CD4-positive, alpha-beta T cell treated with Interleukin-6 at 100 ng/mL for 8 hours (primary cell): Measurements from ENCODE around the gene PTPN7.
A peak's percentile ranks its signal among the peaks of the same experiment; 100 is the strongest.
"Not testable (repeated sequence)": the region's sequence is repeated elsewhere in the genome, so short reads cannot be mapped to it uniquely, and the experiment has no call there.

Experiments used
- DNase-seq: peaks from one replicate; pipeline ENCODE4 v3.0.0-alpha.2; 2020; ENCODE audit warnings: mixed read lengths, low spot score

PTPN7 gene

GRCh38 chr1:202167054-202167453 lies 6.7 kb upstream of the PTPN7 start:
- not testable (repeated sequence) for DNase-seq

GRCh38 chr1:202165942-202166843 lies 5.8 kb upstream of the PTPN7 start:
- DNase-seq: no peak

DNA sequence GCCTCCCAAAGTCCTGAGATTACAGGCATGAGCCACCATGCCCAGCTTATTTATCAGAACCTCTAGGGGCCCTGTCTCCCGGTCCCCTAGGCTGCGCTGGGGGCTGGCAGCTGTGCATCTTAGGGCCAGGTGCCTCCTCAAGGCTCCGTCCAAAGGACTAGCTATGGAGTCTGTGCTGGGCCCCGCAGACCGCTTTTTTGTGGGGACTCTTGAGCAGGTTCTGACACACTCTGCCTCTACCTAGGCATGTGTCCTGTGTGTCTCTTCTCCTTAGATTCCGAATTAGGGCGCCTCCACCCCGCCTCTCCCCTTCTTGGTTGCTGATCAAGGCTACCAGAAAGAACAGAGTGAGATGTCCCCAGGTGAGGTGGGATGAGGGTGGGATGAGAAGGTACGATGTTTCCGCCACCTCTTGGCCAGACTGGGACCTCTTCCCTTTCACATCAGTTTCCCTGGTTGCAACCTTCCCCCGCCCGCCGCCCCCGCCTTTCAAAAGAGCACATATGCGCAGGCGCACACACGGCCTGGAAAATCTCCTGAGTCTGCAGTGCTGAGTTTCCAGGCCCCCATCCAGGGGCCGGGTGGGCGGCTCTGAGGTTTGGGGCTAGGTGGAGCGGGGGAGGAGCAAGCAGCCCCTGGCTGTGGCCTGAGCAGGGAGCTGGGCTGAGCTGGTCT lies 5.0 kb upstream of the PTPN7 start:
- DNase-seq: no peak

DNA sequence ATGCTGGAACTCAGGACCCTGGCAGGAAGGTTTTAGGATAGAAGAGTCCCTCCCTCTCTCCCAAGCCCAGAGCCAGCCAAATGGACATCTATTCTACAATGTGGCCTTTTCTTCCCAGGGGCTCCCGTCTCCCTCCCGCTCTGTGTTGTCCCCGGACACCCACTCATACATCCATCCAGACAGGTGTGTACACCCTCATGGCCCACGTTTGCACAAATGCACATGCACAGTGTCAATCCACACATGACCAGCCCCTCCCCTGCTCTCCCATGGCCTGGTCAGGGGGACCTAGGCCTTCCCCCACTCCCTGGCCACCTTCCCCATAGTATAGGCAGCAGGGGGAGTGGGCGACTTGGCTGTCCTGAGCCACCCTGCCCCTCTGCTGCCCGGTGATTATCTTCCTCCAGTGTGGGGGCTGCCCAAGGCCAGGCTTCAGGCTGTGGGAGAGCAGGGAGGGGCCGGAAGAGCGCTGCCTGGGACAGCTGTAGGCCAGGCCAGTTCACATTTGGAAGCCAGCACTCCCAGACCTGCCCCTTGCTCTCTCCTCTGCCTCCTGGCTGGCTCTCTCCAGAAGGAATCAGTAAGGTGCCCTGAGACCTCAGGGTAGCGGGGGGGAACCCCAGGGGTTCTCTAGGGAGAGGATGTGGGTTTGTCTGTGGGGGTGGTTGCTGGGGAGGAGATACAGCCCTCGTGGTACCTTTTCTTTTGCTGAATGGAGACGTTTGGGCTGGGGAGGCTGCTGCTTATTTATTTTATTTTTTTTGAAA lies 4.1 kb upstream of the PTPN7 start:
- DNase-seq: peak; percentile 81

- DNase-seq: no peak
These were observed 3.2 kb upstream of the PTPN7 start for GRCh38 chr1:202163281-202164270.

GRCh38 chr1:202162418-202163280 lies 2.2 kb upstream of the PTPN7 start:
- DNase-seq: peak; percentile 32

DNA sequence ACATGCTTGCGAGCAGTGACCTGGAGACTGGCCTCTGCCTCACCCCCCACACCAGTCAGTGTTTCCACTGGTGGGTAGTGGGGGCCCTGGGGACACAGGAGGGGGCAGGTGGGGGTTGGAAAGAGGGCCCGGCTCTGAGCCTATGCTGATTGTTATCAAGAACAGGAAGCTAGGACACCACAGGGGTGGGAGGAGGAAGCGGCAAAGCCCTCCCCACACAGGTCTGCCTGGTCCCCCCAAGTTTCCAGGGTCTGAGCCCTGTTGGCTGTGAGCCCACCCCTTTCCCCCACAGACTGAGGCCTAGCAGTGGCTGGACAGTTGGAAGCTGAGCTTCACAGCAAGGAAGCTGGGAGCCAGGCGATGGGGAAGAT lies 1.6 kb upstream of the PTPN7 start:
- no peak for DNase-seq

DNA sequence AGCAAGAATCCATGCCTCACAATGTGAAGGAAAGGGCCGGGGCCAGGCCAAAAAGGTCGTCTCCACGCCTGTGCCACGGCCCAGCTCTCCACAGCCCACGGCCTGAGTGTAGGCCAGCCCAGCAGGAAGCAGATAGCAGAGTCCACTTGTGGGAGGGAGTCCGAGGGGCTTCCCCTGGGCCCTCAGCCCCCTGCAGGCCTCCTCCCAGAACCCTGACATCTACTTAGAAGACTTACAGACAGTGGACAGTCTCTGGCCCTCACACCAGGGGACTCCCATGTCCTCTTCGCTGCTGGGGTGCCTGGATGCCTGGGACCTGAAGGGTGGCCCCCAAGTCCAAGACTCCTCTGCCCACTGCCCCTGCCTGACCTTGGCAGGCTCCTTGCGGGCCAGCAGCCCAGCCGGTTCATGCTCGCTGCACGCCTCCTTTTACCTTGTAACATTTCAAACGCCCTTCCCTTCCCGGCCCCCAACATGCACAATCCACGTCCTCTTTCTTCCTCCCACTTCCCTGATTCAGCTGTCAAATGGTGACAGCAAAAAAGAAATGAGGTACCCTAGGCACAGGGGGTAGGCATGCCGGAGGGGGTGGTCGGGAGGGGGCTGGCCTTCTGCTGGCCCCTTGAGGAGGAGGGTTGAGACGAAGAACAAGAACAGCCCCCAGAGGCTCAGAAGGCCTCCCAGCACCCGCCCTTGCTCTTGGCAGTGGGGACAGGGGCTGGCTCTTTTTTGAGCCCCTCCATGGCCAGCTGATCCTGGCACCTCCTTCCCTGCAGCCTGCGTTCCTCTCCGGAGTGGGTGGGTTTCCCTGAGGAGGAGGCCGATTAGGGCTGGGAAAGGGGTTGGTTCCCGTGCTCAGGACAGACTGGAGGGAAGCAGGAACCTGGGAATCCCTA lies 997 bp upstream of the PTPN7 start:
- DNase-seq: no peak

- DNase-seq: peak; percentile 52
These were observed 649 bp downstream of the PTPN7 start for GRCh38 chr1:202159534-202160371.

- no peak for DNase-seq
These were observed 1.4 kb downstream of the PTPN7 start for GRCh38 chr1:202158810-202159533.

DNA sequence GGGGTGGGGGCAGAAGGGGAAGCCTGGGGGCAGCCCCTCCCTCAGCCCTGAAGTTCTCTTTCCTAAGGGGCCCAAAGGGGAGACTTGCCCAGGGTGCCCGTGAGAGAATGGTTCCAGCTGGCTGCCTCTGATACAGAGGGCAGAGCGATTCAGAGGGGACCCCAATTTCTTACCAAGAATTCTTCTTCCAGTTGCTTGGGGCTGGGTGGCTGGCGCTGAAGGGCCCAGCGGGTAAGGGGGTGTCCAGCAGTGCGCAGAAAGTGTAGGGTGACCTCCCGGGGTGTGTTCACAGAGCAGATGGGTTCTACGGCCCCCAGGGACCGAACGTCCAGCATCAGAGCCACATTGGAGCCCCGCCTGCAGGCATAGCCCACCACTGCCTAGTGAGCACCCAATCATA lies 2.5 kb downstream of the PTPN7 start:
- DNase-seq: no peak

DNA sequence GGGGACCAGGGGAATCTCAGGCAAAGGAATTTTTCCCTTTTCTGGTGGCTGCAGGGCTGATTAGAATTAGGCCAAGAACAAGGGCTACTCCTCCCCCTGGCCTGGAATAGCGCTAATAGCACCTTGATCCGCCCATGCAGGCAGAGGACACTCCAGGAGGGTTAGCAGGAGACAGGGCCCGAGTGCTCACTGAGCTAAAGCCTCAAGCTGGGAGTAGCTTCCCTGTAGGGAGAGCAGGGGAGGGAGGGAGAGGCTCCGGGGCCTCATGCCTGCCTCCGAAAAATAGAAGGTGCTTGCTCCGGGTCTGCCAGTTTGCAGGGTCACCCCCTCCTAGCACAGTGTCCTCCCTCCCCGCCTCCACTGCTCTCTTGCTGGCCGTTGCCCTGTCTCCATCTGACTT lies 3.8 kb downstream of the PTPN7 start:
- no peak for DNase-seq

DNA sequence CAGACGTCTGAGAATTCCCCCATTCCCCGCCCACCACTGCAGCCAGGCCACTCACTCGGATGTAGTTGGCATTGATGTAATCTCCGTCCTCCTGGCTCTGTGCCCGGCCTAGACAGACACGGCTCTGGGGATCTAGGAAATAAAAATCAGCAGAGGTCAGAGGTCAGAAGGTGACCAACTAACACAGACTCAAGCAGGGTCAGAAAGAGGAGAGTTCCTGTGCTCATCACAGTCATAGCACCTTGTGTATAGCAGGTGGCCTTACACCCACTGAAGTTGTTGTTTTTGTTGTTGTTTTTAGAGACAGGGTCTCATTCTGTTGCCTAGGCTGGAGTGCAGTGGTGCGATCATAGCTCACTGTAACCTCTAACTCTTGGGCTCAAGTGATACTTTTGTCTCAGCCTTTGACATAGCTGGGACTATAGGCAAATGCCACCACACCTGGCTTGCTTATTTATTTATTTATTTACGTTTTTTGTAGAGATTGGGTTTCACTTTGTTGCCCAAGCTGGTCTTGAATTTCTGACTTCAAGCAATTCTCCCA lies 4.9 kb downstream of the PTPN7 start:
- no peak for DNase-seq

- peak; percentile 55 for DNase-seq
These were observed 5.5 kb downstream of the PTPN7 start for GRCh38 chr1:202154766-202155477.

- no peak for DNase-seq
These were observed 6.1 kb downstream of the PTPN7 start for GRCh38 chr1:202154148-202154765.

- no peak for DNase-seq
These were observed 7.1 kb downstream of the PTPN7 start for GRCh38 chr1:202153284-202153683.
